Transverse colon (tissue), 4 donors: ENCODE results near the gene PRM2.

Source experiments
- CTCF ChIP-seq, 5 experiments: fragments of 200-600 bp in 3 of 5; fragments of 450-650 bp in 2 of 5; sonication (generic) in 3 of 5; IDR thresholded peaks; 1 replicate in 2 of 5; 2 replicates in 3 of 5; pipeline ENCODE4 v1.5.1; 2016 to 2017; ENCODE audit warnings: antibody characterized with exemption in 5 of 5, inconsistent platforms in 3 of 5, mild to moderate bottlenecking in 2 of 5, moderate library complexity in 1 of 5
- EP300 ChIP-seq: sonication (generic); formaldehyde crosslinking; IDR thresholded peaks from one replicate; pipeline ENCODE4 v1.6.1; 2017; ENCODE audit warnings: antibody characterized with exemption, low read depth
- POLR2AphosphoS5 ChIP-seq, 3 donors: sonication (generic); formaldehyde crosslinking; IDR thresholded peaks; one replicate each; pipeline ENCODE4 v1.6.1; 2016; ENCODE audit warnings: antibody characterized with exemption in 3 of 3

GRCh38 chr16:11280616-11281522 is 4.6 kb upstream of the PRM2 start, which contains the start of gene PRM1:
- TF ChIP-seq CTCF (IDR thresholded peaks at IDR 0.05) = no peak
- TF ChIP-seq EP300 = no peak
- TF ChIP-seq POLR2AphosphoS5 (IDR thresholded peaks at IDR 0.05) = no peak
